NOMO-1 treated with dmso at 0.1 percent for 144 hours (cell line): ENCODE results near the gene NECTIN4.
A peak's percentile ranks its signal among the peaks of the same experiment; 100 is the strongest.

Source experiments
- DNase-seq: peaks from one replicate; lab custom pipeline; 2025; ENCODE audit not compliant: unreplicated experiment; lab: John Stamatoyannopoulos, UW

The NECTIN4 gene

DNA sequence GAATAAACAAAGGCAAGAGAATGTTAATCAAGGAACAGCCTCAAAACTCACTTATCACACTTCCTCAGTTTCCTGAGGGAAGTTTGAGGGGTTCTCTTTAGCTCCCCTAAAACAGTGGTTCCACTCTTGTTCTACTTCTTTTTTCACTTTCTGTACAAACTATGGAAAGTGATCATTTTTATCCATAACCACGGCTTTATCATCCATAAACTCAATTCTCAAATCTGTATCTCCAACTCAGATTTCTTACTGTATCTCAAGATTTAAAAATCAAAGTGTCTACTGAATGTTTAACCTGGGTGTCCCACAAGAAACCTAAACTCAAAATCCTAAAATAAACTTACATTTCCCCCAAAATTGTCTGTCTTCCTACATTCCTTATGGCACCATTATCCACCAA is 24.6 kb upstream of the NECTIN4 start:
- no peak for DNase-seq

DNA sequence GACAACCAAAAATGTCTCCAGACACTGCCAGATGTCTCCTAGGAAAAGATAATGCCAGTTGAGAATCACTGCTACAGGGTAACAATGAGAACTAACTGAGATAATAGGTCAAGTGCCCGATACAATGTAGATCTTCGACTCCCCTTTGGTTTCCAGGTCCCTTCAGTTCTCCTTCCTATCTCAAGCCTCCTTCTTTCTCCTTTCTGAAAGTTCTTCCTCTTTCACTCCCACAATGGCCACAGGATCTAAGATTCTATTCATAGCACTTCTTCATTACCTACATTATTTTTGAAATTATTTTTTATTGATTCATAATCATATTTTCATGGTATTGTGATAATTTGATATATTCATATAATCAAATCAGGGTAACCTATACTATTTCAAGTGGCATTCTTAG is 22.2 kb upstream of the NECTIN4 start:
- no peak for DNase-seq

DNA sequence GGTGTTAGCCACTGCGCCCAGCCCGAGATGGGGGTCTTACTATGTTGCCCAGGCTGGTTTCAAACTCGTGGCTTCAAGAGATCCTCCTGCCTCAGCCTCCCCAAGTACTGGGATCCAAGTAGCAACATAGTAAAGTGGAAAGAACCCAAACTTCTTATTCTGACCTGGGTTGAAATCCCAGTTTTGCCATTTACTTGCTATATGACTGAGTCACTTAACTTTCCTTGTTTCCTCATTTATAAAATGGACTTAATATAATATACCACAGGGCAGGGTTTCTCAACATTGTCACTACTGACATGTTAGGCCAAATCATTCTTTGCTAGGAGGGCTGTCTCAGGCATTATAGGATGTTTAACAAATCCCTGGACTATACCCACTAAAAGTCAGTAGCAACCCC is 21.8 kb upstream of the NECTIN4 start:
- DNase-seq: no peak

- DNase-seq: no peak
Measured at GRCh38 chr1:161106431-161106830, 17.1 kb upstream of the NECTIN4 start.

GRCh38 chr1:161100556-161100955 is 11.2 kb upstream of the NECTIN4 start:
- no peak for DNase-seq

DNA sequence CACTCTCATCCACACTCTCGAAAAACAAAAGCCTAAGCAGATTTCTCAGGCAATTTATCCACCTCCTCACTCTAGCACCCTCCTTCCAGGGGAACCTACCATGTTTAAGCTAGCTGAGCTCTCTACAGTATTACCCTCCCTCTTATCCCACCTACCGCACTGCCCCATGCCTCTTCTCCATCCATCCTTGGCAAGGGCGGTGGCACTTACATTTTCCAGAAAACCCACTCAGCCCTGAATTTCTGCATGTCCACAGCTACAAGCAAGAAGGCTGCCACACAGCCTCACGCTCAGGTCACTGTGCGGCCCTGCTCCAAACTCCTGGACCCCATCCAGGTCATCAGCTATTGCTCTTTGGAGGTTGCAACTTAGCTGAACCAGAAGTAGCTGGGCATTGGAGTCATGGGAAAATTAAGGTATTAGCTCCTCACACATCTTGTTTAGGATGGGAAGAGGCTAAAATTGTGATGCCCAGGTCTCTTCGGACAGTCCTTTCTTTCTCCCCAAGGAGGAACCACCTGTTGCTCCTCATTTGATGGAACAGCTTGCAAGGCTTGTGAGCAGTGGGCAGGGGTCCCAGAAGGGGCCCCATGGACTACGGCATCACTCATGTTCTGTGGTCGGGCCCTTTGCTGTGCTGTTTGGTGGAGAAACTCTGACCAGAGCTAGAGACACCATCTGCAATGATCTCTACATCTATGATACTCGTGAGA is 9.9 kb upstream of the NECTIN4 start:
- DNase-seq: no peak

DNA sequence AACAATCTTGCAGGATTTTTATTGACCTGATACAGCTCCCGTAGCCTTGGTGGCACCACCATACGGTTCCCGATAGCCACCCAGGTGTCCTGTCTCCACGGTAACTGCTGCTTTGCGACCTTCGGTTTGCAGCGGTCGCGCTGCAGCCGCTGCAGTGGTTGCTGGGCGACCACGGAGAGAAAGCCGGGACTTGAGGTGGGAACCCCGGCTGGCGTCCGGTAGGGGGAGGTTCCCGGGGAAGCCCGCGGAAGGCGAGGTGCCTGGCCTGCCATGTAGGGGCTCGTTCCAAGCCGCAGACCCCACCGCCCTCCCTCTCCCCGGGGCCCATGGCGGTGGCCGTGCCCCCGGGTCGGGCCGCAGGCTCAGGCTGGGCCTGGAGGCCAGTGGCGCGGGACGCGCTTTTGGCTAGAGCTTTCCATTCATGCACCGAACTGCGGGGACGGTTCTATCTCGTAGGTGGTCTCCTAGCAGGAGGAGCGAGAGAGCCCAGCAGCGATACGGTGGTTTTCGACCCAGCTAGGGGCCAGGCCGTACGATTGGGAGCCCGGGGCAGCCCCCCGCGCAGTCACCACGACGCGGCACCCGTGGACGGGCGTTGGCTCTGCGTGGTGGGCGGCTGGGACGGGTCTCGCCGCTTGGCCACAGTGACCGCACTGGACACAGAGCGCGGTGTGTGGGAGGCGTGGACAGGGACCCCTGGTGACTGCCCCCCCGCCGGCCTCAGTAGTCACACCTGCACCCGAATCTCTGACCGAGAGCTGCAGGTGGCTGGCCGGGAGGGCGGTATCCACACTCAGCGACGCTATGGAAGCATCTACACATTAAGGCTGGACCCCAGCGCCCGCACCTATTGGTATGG is 9.1 kb upstream of the NECTIN4 start, which contains the start of gene KLHDC9:
TSS of gene KLHDC9 (plus strand) at position 152 of the 859 bp plus-strand sequence. CDS start at position 327, 175 bp downstream.
- no peak for DNase-seq

DNA sequence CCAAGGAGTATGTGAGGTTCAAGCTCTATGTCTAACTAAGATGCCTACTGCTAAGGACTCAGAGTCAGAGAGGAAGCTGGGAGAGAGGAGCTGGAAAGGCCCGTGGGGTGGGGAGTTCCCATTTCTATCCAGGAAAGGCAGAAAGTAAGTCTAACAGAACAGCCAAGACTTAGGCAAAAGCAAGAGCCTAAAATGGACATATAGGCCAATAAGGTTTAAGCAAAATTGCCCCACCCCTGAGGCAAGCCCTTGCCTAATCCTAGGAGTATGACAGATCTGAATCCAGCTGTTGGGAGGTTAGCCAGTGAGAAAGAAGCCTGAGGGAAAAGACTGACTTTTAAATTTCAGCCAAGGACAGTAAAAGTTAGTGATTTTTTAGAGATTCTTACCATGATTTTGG is 7.2 kb upstream of the NECTIN4 start:
- no peak for DNase-seq

- DNase-seq: no peak
Measured at GRCh38 chr1:161096015-161096414, 6.7 kb upstream of the NECTIN4 start.

GRCh38 chr1:161095230-161095629 is 5.9 kb upstream of the NECTIN4 start:
- DNase-seq: no peak

DNA sequence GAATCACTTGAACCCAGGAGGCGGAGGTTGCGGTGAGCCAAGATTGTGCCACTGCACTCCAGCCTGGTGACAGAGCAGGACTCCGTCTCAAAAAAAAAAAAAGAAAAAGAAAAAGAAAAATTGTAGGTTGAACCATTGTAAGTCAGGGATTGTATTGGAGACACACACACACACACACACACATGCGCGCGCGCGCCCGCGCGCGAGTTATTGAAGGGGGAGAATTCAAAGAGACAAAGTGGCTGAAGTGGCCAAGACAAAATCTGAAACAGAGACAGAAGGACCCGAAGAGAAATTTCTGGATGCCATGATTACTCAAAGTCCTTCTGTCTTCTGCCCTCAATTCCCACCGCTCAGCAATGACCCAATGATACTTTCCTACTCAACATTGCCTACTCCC is 5.1 kb upstream of the NECTIN4 start:
- no peak for DNase-seq

DNA sequence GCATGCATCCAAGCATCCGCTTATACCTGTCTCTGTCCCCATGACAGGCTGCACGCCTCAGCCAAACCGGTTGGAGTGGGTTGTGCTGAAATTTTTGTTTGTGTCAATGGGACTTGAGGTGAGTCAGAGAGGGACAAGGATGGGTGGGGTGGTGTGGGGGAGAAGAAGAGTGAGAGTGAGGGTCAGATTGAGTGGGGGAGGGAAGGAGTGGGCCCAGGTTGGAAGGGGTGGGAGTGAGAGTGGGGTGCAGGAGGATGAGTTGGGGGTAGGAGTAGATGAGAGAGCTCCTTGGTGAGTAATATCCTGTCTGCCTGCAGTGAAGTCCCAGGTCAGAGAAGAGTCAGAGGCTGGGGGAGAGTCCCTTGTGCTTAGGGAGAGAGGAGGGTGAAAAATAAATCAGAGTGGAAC is 3.3 kb upstream of the NECTIN4 start:
- DNase-seq: no peak

GRCh38 chr1:161091796-161092507 is 2.6 kb upstream of the NECTIN4 start:
- DNase-seq: no peak

GRCh38 chr1:161091093-161091492 is 1.7 kb upstream of the NECTIN4 start:
- DNase-seq: no peak

DNA sequence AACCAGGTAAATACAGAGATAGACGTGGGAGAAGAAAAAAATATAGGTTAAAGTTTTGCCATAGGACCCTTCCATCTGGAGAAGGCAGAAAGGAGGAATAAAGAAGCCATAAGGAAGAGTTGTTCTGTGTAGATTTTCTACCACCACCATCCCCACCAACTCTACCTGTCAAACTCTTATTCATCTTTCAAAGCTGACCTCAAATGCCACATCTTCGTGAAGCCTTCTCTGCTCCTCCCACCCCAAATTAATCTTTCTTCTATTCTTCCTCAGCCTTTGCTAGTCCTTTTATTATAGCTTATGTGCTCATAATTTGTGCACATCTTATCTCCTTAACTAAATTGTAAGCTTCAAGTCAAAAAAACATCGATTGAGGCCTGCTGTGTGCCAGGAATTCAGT is 1.3 kb upstream of the NECTIN4 start:
- no peak for DNase-seq

DNA sequence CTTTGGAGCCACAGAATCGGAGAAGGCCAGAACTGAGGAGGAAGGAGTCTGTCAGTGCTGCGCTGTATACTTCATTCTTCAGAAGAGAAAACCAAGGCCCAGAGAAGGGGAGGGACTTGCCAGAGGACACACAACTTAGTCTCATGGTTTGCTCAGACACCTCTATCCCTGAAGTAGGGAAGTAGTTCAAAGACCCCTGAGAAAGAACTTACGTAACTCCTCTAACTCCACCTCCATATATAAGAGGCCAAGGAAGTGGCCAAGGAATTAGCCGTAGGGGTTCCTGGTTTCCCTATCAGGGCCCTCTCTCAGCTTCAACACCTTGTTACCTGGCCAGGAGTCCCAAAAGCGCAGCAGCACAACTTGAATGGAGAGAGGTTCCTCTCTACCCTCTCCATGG is 580 bp upstream of the NECTIN4 start:
- DNase-seq: no peak

- no peak for DNase-seq
Measured at GRCh38 chr1:161088587-161089110, 709 bp downstream of the NECTIN4 start.

DNA sequence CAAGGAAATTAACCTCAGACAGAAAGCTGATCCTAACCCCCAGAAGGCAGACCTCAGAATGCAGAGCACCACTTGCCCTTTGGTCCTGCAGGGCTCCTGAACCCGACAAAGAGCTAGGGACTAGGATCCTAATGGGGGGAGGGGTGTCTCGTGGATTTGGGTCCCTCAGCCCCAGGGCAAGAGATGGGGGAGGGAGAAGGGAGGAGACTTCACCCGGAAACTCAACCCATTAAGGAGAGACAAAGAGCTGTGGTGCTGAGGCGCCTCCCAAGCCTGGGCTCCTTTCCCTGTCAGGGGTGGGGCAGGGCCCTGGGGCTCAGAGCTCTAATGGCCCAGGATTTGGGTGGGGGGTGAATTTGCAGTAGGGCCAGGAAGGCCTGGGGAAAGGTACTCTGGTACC is 2.9 kb downstream of the NECTIN4 start:
- DNase-seq: no peak

DNA sequence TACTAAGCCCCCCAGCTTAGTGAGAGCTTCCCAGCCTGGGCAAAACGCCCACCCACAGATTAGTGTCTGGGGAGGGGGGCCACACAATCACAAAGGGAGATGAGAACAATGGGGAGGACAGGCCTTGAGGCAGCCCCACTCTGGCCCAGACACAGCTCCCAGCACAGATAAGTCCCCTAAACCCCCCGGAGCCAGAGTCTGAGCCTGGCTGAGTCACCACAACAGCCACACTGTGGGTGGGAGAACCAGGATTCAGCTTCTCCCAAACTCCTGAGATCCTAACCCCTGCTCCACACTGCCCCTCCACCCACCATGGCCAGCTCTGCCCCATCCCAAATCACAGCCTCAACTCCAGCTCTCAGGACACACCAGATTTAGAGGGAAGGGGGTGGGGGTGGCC is 4.2 kb downstream of the NECTIN4 start:
- no peak for DNase-seq

- DNase-seq: no peak
Measured at GRCh38 chr1:161084597-161084988, 4.8 kb downstream of the NECTIN4 start.

GRCh38 chr1:161083748-161084596 is 5.4 kb downstream of the NECTIN4 start:
- DNase-seq: peak; percentile 22
